ENCODE results near the gene CALD1. TPM values are rescaled to one million over a fixed set of nuclear protein-coding genes. Genes with fewer than 3 reads are reported as not detected.

Gene CALD1
- total RNA-seq, 6 experiments from 2014 or later: 1,066 to 1,726 (median 1,102) TPM

- H3K4me1 Mint-ChIP-seq (ENCODE audit: low read depth): peaks cover 31% of the 10 kb centered on the region
- DNase-seq: no peak
Observed at GRCh38 chr7:134783294-134784069, 4.0 kb downstream of the CALD1 start.

GRCh38 chr7:134784251-134785049 is 5.0 kb downstream of the CALD1 start:
- Mint-ChIP-seq H3K4me1 (ENCODE audit: low read depth) (peaks cover 30% of the 10 kb centered on the region), H3K27ac (no peak overlapping the region), H3K9me3 (no peaks in the 10 kb centered on the region; the same call in 1 of the 2 replicates), H3K27me3 (ENCODE audit: insufficient read depth) (peaks cover 8% of the 10 kb centered on the region), H3K4me3 (no peak overlapping the region), H3K36me3 (ENCODE audit: low read depth) (peaks cover 25% of the 10 kb centered on the region)
- DNase-seq: no peak
- TF ChIP-seq CTCF (IDR thresholded peaks at IDR 0.05): no peak

More at GRCh38 chr7:134783294-134784069, 4.0 kb downstream of the CALD1 start:
- no peaks in the 10 kb centered on the region; the same call in 1 of the 2 replicates for H3K9me3 Mint-ChIP-seq
- no peak for TF ChIP-seq CTCF (IDR thresholded peaks at IDR 0.05)
- H3K27ac Mint-ChIP-seq: no peak overlapping the region
- peaks cover 19% of the 10 kb centered on the region for H3K36me3 Mint-ChIP-seq (ENCODE audit: low read depth)
- H3K4me3 Mint-ChIP-seq: no peak overlapping the region
- peaks cover 8% of the 10 kb centered on the region for H3K27me3 Mint-ChIP-seq (ENCODE audit: insufficient read depth)

GRCh38 chr7:134785842-134786241 is 6.4 kb downstream of the CALD1 start:
- H3K9me3 Mint-ChIP-seq: no peaks in the 10 kb centered on the region; the same call in 1 of the 2 replicates
- peaks cover 5% of the 10 kb centered on the region; the same call in 1 of the 2 replicates for H3K27me3 Mint-ChIP-seq (ENCODE audit: insufficient read depth)
- DNase-seq: no peak
- H3K36me3 Mint-ChIP-seq (ENCODE audit: low read depth): peaks cover 38% of the 10 kb centered on the region
- TF ChIP-seq CTCF (IDR thresholded peaks at IDR 0.05): no peak
- peaks cover 44% of the 10 kb centered on the region for H3K4me1 Mint-ChIP-seq (ENCODE audit: low read depth)
- H3K27ac Mint-ChIP-seq: no peak overlapping the region
- H3K4me3 Mint-ChIP-seq: no peak overlapping the region

GRCh38 chr7:134787064-134787463 is 7.6 kb downstream of the CALD1 start:
- peaks cover 9% of the 10 kb centered on the region for H3K9me3 Mint-ChIP-seq
- H3K36me3 Mint-ChIP-seq (ENCODE audit: low read depth): peaks cover 51% of the 10 kb centered on the region
- H3K4me1 Mint-ChIP-seq (ENCODE audit: low read depth): peaks cover 57% of the 10 kb centered on the region
- peak overlapping the region; percentile 71 for H3K27ac Mint-ChIP-seq
- TF ChIP-seq CTCF (IDR thresholded peaks at IDR 0.05): no peak
- H3K27me3 Mint-ChIP-seq (ENCODE audit: insufficient read depth): peaks cover 9% of the 10 kb centered on the region
- no peak for DNase-seq
- H3K4me3 Mint-ChIP-seq: peak overlapping the region; percentile 72

- peaks cover 63% of the 10 kb centered on the region for H3K4me1 Mint-ChIP-seq (ENCODE audit: low read depth)
- peaks cover 56% of the 10 kb centered on the region for H3K36me3 Mint-ChIP-seq (ENCODE audit: low read depth)
- H3K27ac Mint-ChIP-seq: peak overlapping the region; percentile 71
- peaks cover 12% of the 10 kb centered on the region for H3K27me3 Mint-ChIP-seq (ENCODE audit: insufficient read depth)
- no peak for DNase-seq
- H3K4me3 Mint-ChIP-seq: peak overlapping the region; percentile 72
- no peak for TF ChIP-seq CTCF (IDR thresholded peaks at IDR 0.05)
- peaks cover 11% of the 10 kb centered on the region for H3K9me3 Mint-ChIP-seq
Observed at GRCh38 chr7:134787720-134788119, 8.3 kb downstream of the CALD1 start.
